HUES48 (cell line): ENCODE results near the gene CCDC191.

Experiments used
- H3K27ac ChIP-seq: one replicate; pipeline ENCODE4 v1.7.0; 2013; ENCODE audit warnings: low read depth, low read length, inconsistent platforms
- H3K27me3 ChIP-seq: 2 replicates; pipeline ENCODE4 v1.6.1; 2013; ENCODE audit warnings: mild to moderate bottlenecking, low read length; ENCODE audit not compliant: control insufficient read depth, insufficient read depth
- H3K36me3 ChIP-seq: 2 replicates; pipeline ENCODE4 v1.6.1; 2013; ENCODE audit warnings: low read length; ENCODE audit not compliant: control insufficient read depth, insufficient read depth
- H3K4me1 ChIP-seq: 2 replicates; pipeline ENCODE4 v1.6.1; 2013; ENCODE audit warnings: mild to moderate bottlenecking, low read length; ENCODE audit not compliant: control insufficient read depth, insufficient read depth
- H3K4me3 ChIP-seq: 2 replicates; pipeline ENCODE4 v1.5.1; 2013; ENCODE audit warnings: mild to moderate bottlenecking, low read depth, low read length
- H3K9ac ChIP-seq: 2 replicates; pipeline ENCODE4 v1.6.1; 2013; ENCODE audit warnings: mild to moderate bottlenecking, low read depth, low read length, moderate library complexity
- H3K9me3 ChIP-seq: 2 replicates; pipeline ENCODE4 v1.6.1; 2013; ENCODE audit warnings: low read length; ENCODE audit not compliant: control insufficient read depth, insufficient read depth

The CCDC191 gene

GRCh38 chr3:114056130-114057010 lies at the start of gene CCDC191, which contains the start of gene QTRT2:
TSS of gene CCDC191 (minus strand) at chr3:114056526. CDS start at chr3:114056466, 60 bp downstream.
TSS of gene QTRT2 (plus strand) at chr3:114056737. CDS start at chr3:114065258, 8,521 bp downstream.
- peak within 1 kb of the TSS; percentile 86 for H3K9ac ChIP-seq
- peak within 1 kb of the TSS; percentile 91 for H3K4me3 ChIP-seq
- no peaks in the 10 kb centered on the region for H3K9me3 ChIP-seq
- H3K27ac ChIP-seq, result peak within 1 kb of the TSS; percentile 83
- H3K36me3 ChIP-seq, result peaks cover 21% of the 10 kb centered on the region
- H3K4me1 ChIP-seq, result peaks cover 7% of the 10 kb centered on the region; the same call in 1 of the 2 replicates
- H3K27me3 ChIP-seq, result no peaks in the 10 kb centered on the region

DNA sequence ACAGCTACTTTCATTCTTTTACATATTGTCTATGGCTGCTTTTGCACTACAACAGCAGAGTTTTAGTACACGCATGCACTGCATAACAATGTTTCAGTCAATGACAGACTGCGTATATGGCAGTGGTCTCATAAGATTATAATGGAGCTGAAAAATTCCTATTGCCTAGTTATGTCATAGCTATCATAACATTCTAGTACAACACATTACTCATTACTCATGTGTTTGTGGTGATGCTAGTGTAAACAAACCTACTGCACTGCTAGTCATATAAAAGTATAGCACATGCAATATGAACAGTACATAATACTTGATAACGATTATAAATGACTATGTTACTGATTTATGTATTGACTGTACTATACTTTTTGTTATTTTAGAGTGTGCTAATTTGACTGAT lies 48.1 kb upstream of the CCDC191 start:
- no peaks in the 10 kb centered on the region for H3K36me3 ChIP-seq
- H3K9ac ChIP-seq, result no peak overlapping the region
- no peaks in the 10 kb centered on the region for H3K27me3 ChIP-seq
- no peak overlapping the region for H3K4me3 ChIP-seq
- no peaks in the 10 kb centered on the region for H3K9me3 ChIP-seq
- H3K27ac ChIP-seq, result no peak overlapping the region
- peaks cover 12% of the 10 kb centered on the region; the same call in 1 of the 2 replicates for H3K4me1 ChIP-seq

DNA sequence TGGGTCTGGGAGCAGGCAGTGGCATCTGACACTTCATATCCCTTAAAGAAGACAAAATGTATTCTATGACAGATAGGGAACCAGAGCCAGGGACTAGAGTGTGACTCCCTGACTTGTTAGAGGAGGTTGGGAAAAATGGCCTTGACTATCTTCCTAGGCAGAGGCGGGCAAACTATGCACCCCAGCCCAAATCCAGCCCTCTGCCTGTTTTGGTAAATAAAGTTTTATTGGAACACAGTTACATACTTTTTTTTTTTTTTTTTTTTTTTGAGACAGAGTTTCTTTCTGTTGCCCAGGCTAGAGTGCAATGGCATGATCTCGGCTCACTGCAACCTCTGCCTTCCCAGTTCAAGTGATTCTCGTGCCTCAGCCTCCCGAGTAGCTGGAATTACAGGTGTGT lies 47.5 kb upstream of the CCDC191 start:
- Histone ChIP-seq H3K9me3 (no peaks in the 10 kb centered on the region), H3K9ac (no peak overlapping the region), H3K4me3 (no peak overlapping the region), H3K27me3 (no peaks in the 10 kb centered on the region), H3K27ac (no peak overlapping the region), H3K36me3 (no peaks in the 10 kb centered on the region), H3K4me1 (0 out of 2 replicates have a peak, but pooled peaks cover 10% of the 10 kb centered on the region)

DNA sequence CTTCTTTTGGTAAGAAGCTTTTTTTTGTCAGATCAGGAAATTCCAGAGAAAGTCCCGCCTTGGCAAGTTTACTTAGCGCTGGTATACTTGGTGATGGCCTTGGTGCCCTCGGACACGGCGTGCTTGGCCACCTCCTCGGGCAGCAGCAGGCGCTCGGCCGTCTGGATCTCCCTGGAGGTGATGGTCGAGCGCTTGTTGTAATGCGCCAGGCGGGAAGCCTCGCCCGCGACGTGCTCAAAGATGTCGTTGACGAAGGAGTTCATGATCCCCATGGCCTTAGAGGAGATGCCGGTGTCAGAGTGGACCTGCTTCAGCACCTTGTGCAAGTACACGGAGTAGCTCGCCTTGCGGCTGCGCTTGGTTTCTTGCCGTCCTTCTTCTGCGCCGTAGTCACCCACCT lies 46.9 kb upstream of the CCDC191 start:
- H3K4me1 ChIP-seq, result 0 out of 2 replicates have a peak, but pooled peaks cover 9% of the 10 kb centered on the region
- H3K4me3 ChIP-seq, result no peak overlapping the region
- H3K27ac ChIP-seq, result no peak overlapping the region
- H3K27me3 ChIP-seq, result no peaks in the 10 kb centered on the region
- no peak overlapping the region for H3K9ac ChIP-seq
- no peaks in the 10 kb centered on the region for H3K9me3 ChIP-seq
- H3K36me3 ChIP-seq, result no peaks in the 10 kb centered on the region

- no peak overlapping the region for H3K27ac ChIP-seq
- H3K27me3 ChIP-seq, result no peaks in the 10 kb centered on the region
- 0 out of 2 replicates have a peak, but pooled peaks cover 6% of the 10 kb centered on the region for H3K4me1 ChIP-seq
- H3K9ac ChIP-seq, result no peak overlapping the region
- H3K4me3 ChIP-seq, result no peak overlapping the region
- no peaks in the 10 kb centered on the region for H3K9me3 ChIP-seq
- no peaks in the 10 kb centered on the region for H3K36me3 ChIP-seq
Observed at GRCh38 chr3:114101101-114101500, 44.8 kb upstream of the CCDC191 start.

DNA sequence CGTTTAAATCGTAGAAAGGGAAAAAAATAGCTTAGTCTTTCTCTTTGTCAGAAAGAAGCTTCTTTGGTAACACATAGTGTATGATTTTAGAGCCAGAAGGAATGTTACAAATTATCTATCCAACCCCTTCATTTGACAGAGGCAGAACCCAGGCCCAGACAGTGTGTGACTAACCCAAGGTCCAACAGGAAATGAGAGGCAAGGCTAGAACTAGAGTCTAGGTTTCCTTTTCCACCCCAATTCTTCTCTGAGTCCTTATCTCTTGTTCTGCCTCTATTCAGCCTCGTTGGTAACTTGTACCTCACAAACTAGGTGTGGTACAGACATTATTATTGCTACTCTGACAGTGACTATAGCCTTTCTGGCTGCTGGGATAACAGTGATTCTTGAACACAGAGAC lies 39.5 kb upstream of the CCDC191 start:
- Histone ChIP-seq H3K9ac (no peak overlapping the region), H3K9me3 (no peaks in the 10 kb centered on the region), H3K4me3 (no peak overlapping the region), H3K36me3 (no peaks in the 10 kb centered on the region), H3K4me1 (peaks cover 13% of the 10 kb centered on the region), H3K27me3 (no peaks in the 10 kb centered on the region), H3K27ac (no peak overlapping the region)

DNA sequence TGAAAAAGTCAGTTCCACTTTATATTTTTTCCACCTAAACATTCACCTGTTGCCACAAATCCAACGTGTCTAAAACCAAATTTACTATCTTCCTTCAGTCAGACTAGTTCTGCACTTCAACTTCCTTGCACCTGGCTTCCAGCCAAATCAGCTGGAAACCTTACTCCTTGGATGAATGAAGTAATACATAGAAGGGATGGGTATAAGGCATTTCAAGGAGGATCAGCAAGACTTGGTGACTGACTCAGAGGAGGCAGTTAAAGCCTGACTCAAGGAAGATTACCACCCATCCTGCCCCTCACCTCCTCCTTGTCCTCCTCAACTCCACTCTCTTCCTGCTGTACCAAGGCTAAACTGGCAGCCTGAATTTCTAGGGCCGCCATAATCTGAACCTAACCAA lies 37.3 kb upstream of the CCDC191 start:
- Histone ChIP-seq H3K4me3 (no peak overlapping the region), H3K4me1 (peaks cover 13% of the 10 kb centered on the region), H3K27ac (no peak overlapping the region), H3K27me3 (no peaks in the 10 kb centered on the region), H3K9me3 (no peaks in the 10 kb centered on the region), H3K9ac (no peak overlapping the region), H3K36me3 (no peaks in the 10 kb centered on the region)

GRCh38 chr3:114093016-114093380 lies 36.7 kb upstream of the CCDC191 start:
- Histone ChIP-seq H3K27me3 (no peaks in the 10 kb centered on the region), H3K9ac (no peak overlapping the region), H3K27ac (no peak overlapping the region), H3K36me3 (peaks cover under 1% of the 10 kb centered on the region; the same call in 1 of the 2 replicates), H3K9me3 (no peaks in the 10 kb centered on the region), H3K4me1 (peaks cover 13% of the 10 kb centered on the region), H3K4me3 (no peak overlapping the region)

- H3K36me3 ChIP-seq, result peaks cover 6% of the 10 kb centered on the region; the same call in 1 of the 2 replicates
- H3K9ac ChIP-seq, result no peak overlapping the region
- H3K9me3 ChIP-seq, result no peaks in the 10 kb centered on the region
- H3K27ac ChIP-seq, result no peak overlapping the region
- H3K4me1 ChIP-seq, result peaks cover 13% of the 10 kb centered on the region
- H3K4me3 ChIP-seq, result no peak overlapping the region
- H3K27me3 ChIP-seq, result no peaks in the 10 kb centered on the region
Observed at GRCh38 chr3:114092151-114093015, 36.1 kb upstream of the CCDC191 start.

- Histone ChIP-seq H3K36me3 (peaks cover 29% of the 10 kb centered on the region), H3K27ac (no peak overlapping the region), H3K27me3 (no peaks in the 10 kb centered on the region), H3K9me3 (no peaks in the 10 kb centered on the region), H3K9ac (no peak overlapping the region), H3K4me3 (no peak overlapping the region), H3K4me1 (0 out of 2 replicates have a peak, but pooled peaks cover 6% of the 10 kb centered on the region)
Observed at GRCh38 chr3:114089675-114090074, 33.3 kb upstream of the CCDC191 start.
